Activated CD4-positive, alpha-beta memory T cell treated with anti-CD3 and anti-CD28 coated beads for 36 hours (primary cell): ENCODE data around the gene CYYR1. TPM values are rescaled to one million over a fixed set of nuclear protein-coding genes. Genes with fewer than 3 reads are reported as not detected.

ENCODE experiments used
- CTCF ChIA-PET: fragments of 350-600 bp; sonication (Branson Sonifier 250); formaldehyde crosslinking; loops from one replicate; lab custom pipeline; 2021; ENCODE audit warnings: antibody characterized with exemption, inconsistent platforms; lab: Charles Lee
- POLR2A ChIA-PET: fragments of 350-600 bp; sonication (Branson Sonifier 250); formaldehyde crosslinking; loops from one replicate; lab custom pipeline; 2021; ENCODE audit warnings: antibody characterized with exemption; lab: Charles Lee
- DNase-seq: peaks from one replicate; pipeline ENCODE4 v3.0.0-alpha.2; 2020
- H3K27ac Mint-ChIP-seq: one replicate; pipeline ENCODE4 v1.8.0; 2021; ENCODE audit warnings: mixed read lengths
- H3K27me3 Mint-ChIP-seq: one replicate; pipeline ENCODE4 v1.8.0; 2021; ENCODE audit warnings: mixed read lengths
- H3K36me3 Mint-ChIP-seq: one replicate; pipeline ENCODE4 v1.8.0; 2021; ENCODE audit warnings: mixed read lengths
- H3K4me1 Mint-ChIP-seq: one replicate; pipeline ENCODE4 v1.8.0; 2021; ENCODE audit warnings: low read depth, mixed read lengths
- H3K4me3 Mint-ChIP-seq: one replicate; pipeline ENCODE4 v1.8.0; 2021; ENCODE audit warnings: mild to moderate bottlenecking, mixed read lengths
- H3K9me3 Mint-ChIP-seq: one replicate; pipeline ENCODE4 v1.8.0; 2021; ENCODE audit warnings: mixed read lengths
- intact Hi-C: fragments of 100-400 bp; cut with micrococcal nuclease; formaldehyde crosslinking; loops from one replicate; pipeline ENCODE4 v1.15.1; 2023
- total RNA-seq, 2 experiments: library from RNA; stranded (reverse); gene quantifications; one replicate each; pipeline ENCODE4 v1.2.3, GENCODE V29; 2021

The CYYR1 gene
- not detected for total RNA-seq

DNA sequence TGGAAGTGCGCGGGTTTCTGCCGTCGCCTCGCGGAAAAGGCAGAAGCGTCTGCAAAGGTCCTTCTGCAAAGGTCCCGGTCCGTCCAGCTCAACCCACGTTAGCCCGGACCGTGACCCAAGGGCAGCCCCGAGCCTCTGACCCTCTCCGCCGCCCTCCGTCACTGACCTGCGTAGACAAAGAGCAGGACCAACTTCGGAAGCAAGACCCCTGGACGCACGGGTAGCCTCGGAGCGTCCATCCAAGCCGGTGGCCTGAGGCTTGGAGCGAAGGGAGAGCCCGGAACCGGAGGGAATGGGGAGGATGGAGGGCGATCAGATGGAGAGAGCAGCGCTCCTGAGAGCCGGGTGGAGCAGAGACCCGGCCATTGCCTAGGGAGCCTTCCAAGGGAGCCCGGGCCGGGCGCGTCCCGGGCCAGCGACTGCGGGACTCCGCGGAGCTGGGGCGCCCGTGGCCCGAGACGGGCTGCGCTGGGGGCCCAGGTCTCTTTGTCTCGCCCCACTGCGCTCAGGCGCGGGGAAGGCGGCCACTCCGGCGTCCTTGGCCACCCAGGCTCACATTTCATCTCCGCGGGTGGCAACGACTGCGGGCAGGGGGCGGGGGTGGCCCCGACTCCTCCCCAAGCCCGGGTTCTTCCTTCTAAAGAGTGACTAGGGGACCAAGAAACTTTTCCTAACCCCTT lies at the start of gene CYYR1:
TSS of gene CYYR1 (minus strand) at position 585 of the 680 bp plus-strand sequence. CDS start at position 239, 346 bp downstream.
- Mint-ChIP-seq H3K9me3 (no peaks in the 10 kb centered on the region), H3K4me3 (no peak within 1 kb of the TSS), H3K36me3 (peaks cover 8% of the 10 kb centered on the region), H3K27me3 (peaks cover 18% of the 10 kb centered on the region), H3K4me1 (peaks cover 5% of the 10 kb centered on the region), H3K27ac (no peak within 1 kb of the TSS)
- CTCF ChIA-PET: no interaction called here
- intact Hi-C loops: no loop called here
- POLR2A ChIA-PET: no interaction called here
- no peak for DNase-seq

DNA sequence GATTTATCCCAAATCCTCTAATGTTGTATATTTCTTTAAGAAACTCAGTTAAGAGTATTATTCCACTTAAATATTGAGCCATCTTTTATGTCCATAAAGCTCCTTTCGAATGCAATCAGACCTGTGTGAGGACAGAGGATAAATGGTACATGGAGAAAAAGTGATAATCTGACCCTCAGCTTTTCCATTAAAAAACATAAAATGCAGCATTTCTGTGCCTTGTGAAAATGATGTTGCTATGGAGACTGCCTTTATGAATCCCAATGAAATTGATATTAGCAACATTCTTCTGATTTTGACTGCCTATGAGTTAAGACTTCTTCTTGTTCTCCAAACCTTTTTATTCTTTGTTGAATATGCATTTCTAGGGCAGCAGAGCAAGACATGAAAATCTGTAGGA lies 44.1 kb upstream of the CYYR1 start:
- POLR2A ChIA-PET: no interaction called here
- Mint-ChIP-seq H3K9me3 (peaks cover 1% of the 10 kb centered on the region), H3K27me3 (peaks cover 1% of the 10 kb centered on the region), H3K36me3 (no peaks in the 10 kb centered on the region), H3K4me1 (no peaks in the 10 kb centered on the region), H3K27ac (no peak overlapping the region), H3K4me3 (no peak overlapping the region)
- CTCF ChIA-PET: no interaction called here
- DNase-seq: no peak
- intact Hi-C loops: no loop called here

DNA sequence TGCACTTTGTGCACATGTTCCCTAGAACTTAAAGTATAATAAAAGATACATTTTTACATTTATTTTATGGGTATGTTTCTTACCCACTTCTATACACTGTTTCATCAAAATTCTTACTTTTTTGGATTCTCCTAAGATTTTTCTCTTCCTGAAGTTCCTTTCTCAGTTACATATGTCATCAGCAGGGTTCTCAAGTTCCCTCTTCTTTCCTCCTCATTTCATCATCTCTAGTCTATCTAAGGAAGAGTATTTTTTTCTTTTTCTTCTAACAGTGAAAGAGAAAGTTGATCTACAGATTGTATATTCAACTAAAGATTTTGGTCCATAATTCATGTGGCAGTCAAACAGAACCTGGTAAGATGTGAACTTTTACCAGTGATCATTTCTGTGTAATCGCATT lies 41.2 kb upstream of the CYYR1 start:
- H3K36me3 Mint-ChIP-seq: no peaks in the 10 kb centered on the region
- ChIA-PET POLR2A (no interaction called here), CTCF (no interaction called here)
- no peak overlapping the region for H3K27ac Mint-ChIP-seq
- H3K4me3 Mint-ChIP-seq: no peak overlapping the region
- DNase-seq: no peak
- H3K4me1 Mint-ChIP-seq: no peaks in the 10 kb centered on the region
- peaks cover 1% of the 10 kb centered on the region for H3K27me3 Mint-ChIP-seq
- intact Hi-C loops: no loop called here
- peaks cover 1% of the 10 kb centered on the region for H3K9me3 Mint-ChIP-seq

DNA sequence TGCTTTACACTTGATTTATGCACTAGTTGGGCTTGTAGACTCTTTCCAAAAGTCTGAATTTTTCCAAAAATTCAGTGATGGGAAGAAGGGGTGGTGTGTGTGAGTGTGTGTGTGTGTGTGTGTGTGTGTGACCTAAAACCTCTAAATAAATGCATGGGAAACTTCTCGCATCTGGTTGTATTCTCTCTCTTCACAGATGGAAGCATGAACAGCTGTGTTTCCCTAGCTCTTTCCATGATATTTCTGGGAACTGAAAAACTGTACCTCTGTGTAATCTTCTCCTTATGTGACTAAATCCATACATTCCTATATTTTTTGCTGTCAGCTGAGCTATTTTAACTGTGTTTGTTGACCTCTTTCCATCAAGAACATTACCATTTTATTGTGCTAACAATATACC lies 26.2 kb upstream of the CYYR1 start:
- POLR2A ChIA-PET: no interaction called here
- no peak for DNase-seq

DNA sequence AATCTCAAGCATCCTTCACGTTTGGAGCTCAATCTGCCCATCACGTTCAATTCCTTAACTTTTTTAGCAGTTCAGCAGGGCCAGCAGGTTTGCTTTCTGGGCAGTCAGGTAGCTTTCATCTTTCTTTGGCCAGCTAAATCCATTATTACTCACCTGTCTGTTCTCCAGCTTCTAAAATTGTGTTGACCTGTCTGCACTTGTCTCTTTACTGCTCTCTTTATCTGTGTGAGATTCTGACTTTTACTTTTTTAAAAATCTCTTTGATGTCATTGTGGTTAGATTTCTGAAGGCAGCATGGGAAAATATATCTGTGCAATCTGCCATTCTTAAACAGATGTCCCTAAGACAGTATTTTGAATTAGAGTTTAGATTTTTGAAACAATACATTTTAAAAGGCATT lies 24.9 kb upstream of the CYYR1 start:
- POLR2A ChIA-PET: no interaction called here
- H3K27me3 Mint-ChIP-seq: no peaks in the 10 kb centered on the region
- no peak overlapping the region for H3K27ac Mint-ChIP-seq
- H3K4me3 Mint-ChIP-seq: no peak overlapping the region
- H3K9me3 Mint-ChIP-seq: no peaks in the 10 kb centered on the region
- intact Hi-C loops: no loop called here
- H3K4me1 Mint-ChIP-seq: no peaks in the 10 kb centered on the region
- no peak for DNase-seq
- no peaks in the 10 kb centered on the region for H3K36me3 Mint-ChIP-seq
- CTCF ChIA-PET: no interaction called here

More for the DNA sequence above, 26.2 kb upstream of the CYYR1 start:
- Mint-ChIP-seq H3K36me3 (no peaks in the 10 kb centered on the region), H3K4me3 (no peak overlapping the region), H3K9me3 (no peaks in the 10 kb centered on the region), H3K27me3 (no peaks in the 10 kb centered on the region), H3K27ac (no peak overlapping the region), H3K4me1 (no peaks in the 10 kb centered on the region)
- intact Hi-C loops: no loop called here
- CTCF ChIA-PET: no interaction called here

DNA sequence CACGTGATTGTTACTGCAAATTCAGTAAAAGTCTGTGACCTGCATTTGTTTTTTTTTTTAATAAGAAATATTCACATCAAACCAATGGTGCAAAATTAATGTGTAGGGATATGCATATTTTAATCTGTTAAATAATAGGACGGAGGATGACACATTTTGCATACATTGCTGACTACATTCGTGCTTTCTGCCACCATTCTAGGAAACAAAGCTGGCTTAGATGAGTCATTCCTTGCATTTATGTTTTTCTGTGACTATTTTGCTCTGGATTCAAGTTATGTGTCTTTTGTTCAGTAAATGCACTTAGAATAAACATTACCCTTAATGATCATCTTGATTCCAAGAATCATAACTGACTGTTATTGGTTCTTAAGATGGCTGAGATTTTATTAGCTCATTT lies 23.9 kb upstream of the CYYR1 start:
- H3K4me3 Mint-ChIP-seq: no peak overlapping the region
- no peak for DNase-seq
- H3K27ac Mint-ChIP-seq: no peak overlapping the region
- intact Hi-C loops: no loop called here
- H3K9me3 Mint-ChIP-seq: no peaks in the 10 kb centered on the region
- no peaks in the 10 kb centered on the region for H3K27me3 Mint-ChIP-seq
- ChIA-PET POLR2A (no interaction called here), CTCF (no interaction called here)
- no peaks in the 10 kb centered on the region for H3K36me3 Mint-ChIP-seq
- H3K4me1 Mint-ChIP-seq: no peaks in the 10 kb centered on the region

DNA sequence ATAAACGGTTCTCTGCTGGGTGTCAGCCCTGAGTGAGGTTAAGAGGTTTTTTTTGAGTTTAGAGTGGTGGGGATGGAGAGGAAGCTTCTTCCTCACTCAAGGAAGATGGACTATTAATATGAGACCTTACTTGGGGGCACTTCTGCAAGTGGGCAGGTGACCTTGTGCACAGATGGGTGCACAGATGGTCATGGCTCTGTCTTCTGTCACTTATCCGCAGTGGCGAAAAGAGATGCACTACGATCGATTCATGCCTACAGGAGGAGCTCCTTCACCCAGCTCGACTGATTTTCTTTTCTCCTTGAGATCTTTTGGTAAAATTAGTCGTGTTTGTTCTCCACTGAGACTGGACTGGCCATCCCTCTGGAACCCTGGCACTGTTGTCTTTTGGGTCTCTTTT lies 22.9 kb upstream of the CYYR1 start:
- Mint-ChIP-seq H3K36me3 (no peaks in the 10 kb centered on the region), H3K27me3 (no peaks in the 10 kb centered on the region), H3K4me1 (no peaks in the 10 kb centered on the region), H3K27ac (no peak overlapping the region), H3K4me3 (no peak overlapping the region), H3K9me3 (no peaks in the 10 kb centered on the region)
- ChIA-PET CTCF (no interaction called here), POLR2A (no interaction called here)
- intact Hi-C loops: no loop called here
- no peak for DNase-seq

DNA sequence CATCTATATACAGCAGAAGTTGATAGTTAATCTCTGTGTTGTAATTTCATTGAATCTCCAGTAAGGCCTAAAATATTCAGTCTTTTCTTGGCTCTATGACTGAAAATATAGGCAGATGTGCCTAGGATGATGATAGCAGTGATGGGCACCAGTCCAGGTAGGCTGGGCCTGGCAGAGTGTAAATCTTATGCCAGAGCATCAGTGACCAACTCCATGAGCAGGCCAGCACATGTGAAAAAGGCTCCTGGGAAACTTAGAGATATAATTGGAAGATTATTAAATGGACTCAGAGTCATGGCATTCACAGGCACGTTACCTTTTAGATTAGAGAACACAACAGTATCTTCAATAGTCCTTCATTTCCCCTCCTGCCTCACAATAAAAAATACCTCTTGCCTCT lies 20.7 kb upstream of the CYYR1 start:
- Mint-ChIP-seq H3K27me3 (no peaks in the 10 kb centered on the region), H3K4me3 (no peak overlapping the region), H3K36me3 (no peaks in the 10 kb centered on the region), H3K4me1 (no peaks in the 10 kb centered on the region), H3K27ac (no peak overlapping the region), H3K9me3 (no peaks in the 10 kb centered on the region)
- ChIA-PET CTCF (no interaction called here), POLR2A (no interaction called here)
- intact Hi-C loops: no loop called here
- DNase-seq: no peak

DNA sequence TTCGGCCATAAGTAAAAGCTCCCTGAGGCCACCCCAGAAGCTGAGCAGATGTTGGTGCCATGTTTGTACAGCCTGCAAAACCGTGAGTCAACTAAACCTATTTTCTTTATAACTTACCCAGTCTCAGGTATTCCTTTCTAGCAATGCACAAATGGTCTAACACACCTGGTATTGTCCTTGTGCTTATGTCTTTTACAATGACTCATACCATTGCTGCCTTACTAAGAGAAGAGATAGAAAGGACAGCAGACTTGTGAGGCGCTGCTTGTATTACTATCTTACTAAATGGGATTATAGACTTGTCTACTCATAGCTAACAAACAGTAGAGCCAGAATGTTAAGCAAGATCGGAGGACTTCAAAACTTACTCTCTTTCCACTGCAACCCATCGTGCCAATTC lies 18.5 kb upstream of the CYYR1 start:
- no peak for DNase-seq
- ChIA-PET CTCF (no interaction called here), POLR2A (no interaction called here)
- H3K27ac Mint-ChIP-seq: no peak overlapping the region
- no peak overlapping the region for H3K4me3 Mint-ChIP-seq
- H3K4me1 Mint-ChIP-seq: no peaks in the 10 kb centered on the region
- H3K36me3 Mint-ChIP-seq: no peaks in the 10 kb centered on the region
- no peaks in the 10 kb centered on the region for H3K27me3 Mint-ChIP-seq
- H3K9me3 Mint-ChIP-seq: no peaks in the 10 kb centered on the region
- intact Hi-C loops: no loop called here

DNA sequence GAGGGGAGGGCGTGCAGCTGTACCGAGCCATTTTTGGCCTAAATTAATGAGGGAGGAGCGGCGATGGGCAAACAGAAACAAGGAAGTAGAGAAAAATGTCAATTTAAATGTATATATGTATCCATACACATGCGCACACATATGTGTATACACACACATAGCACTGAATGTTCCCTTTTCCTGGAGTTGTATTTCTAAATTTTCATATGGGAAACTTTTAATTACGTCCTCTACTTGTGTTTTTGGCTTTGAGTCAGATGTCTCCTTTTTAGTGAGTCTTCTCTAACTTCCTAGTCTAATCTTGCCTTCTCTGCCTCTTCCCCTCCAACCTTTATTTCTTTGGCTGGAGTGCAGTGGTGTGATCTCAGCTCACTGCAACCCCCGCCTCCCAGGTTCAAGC lies 15.4 kb upstream of the CYYR1 start:
- no peaks in the 10 kb centered on the region for H3K36me3 Mint-ChIP-seq
- H3K4me1 Mint-ChIP-seq: no peaks in the 10 kb centered on the region
- H3K27me3 Mint-ChIP-seq: no peaks in the 10 kb centered on the region
- no peaks in the 10 kb centered on the region for H3K9me3 Mint-ChIP-seq
- ChIA-PET CTCF (no interaction called here), POLR2A (no interaction called here)
- no peak overlapping the region for H3K27ac Mint-ChIP-seq
- intact Hi-C loops: no loop called here
- no peak overlapping the region for H3K4me3 Mint-ChIP-seq
- no peak for DNase-seq

DNA sequence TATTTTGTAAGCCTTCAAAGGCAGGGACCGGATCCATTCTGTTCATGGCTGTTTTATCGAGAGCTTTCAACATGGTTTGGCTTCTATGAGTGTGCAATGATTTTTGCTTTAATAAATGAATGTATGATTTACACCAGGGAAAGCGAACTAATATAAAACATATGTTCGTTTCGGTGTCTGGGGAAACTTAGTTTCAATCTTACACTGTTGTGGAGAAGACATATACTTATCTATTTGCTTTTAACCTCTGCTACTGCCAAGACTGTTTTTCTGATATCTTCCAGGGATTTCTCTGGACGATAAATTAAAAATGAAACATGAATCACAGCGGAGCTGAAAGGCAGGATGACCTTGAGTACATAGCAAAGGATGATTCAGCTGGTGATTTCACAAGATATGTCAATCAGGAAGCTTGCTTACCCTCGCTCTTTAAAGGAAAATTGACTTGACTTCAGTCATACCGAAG lies 14.7 kb upstream of the CYYR1 start:
- no peaks in the 10 kb centered on the region for H3K27me3 Mint-ChIP-seq
- H3K4me1 Mint-ChIP-seq: no peaks in the 10 kb centered on the region

DNA sequence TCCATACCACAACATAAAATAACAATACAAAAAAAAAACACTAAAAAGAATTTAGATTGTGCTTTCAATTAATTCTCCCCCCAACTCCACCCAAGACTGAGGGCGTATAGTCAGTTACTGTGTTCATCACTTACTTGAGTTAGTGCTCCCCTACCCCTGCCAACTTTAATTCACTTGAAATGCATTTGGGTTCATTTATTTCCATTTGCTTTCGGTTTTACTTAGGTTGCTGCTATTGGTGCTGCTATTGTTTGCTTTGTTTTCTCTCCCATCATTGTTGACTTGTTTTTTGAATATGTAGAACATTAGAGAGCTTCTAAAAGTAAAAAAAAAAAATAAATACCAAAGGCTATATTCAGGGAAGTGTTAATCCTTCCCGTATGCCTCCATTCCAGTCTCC lies 10.7 kb upstream of the CYYR1 start:
- Mint-ChIP-seq H3K4me3 (no peak overlapping the region), H3K4me1 (no peaks in the 10 kb centered on the region), H3K36me3 (peaks cover 2% of the 10 kb centered on the region), H3K27me3 (no peaks in the 10 kb centered on the region), H3K27ac (no peak overlapping the region), H3K9me3 (peaks cover 32% of the 10 kb centered on the region)
- DNase-seq: no peak
- intact Hi-C loops: no loop called here
- ChIA-PET POLR2A (no interaction called here), CTCF (no interaction called here)

More for the DNA sequence above, 14.7 kb upstream of the CYYR1 start:
- POLR2A ChIA-PET: no interaction called here
- Mint-ChIP-seq H3K9me3 (peaks cover 2% of the 10 kb centered on the region), H3K27ac (no peak overlapping the region), H3K36me3 (no peaks in the 10 kb centered on the region), H3K4me3 (no peak overlapping the region)
- no peak for DNase-seq
- CTCF ChIA-PET: no interaction called here
- intact Hi-C loops: no loop called here

DNA sequence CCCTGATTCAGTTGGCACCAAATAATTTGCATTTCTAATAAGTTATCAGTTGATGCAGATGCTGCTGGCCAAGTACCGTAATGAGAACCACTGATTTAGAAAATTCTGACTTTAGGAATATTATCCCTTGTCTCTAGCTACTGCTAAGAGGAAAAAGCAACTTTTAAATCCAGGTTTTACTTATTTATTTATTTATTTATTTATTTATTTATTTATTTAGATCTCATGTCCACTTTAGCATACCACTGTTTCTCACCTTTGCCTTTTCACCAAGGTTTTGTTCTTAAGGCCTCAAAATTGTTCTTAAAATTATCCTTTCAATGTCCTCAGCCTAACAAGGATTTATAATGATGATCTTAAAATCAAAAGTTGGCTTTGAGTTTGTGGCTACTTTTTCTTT lies 8.7 kb upstream of the CYYR1 start:
- Mint-ChIP-seq H3K27me3 (no peaks in the 10 kb centered on the region), H3K4me1 (no peaks in the 10 kb centered on the region), H3K4me3 (no peak overlapping the region), H3K27ac (no peak overlapping the region), H3K36me3 (peaks cover 2% of the 10 kb centered on the region), H3K9me3 (peaks cover 32% of the 10 kb centered on the region)
- ChIA-PET POLR2A (no interaction called here), CTCF (no interaction called here)
- DNase-seq: no peak
- intact Hi-C loops: no loop called here
